ENCODE data around the gene PKMYT1.

PKMYT1 gene

DNA sequence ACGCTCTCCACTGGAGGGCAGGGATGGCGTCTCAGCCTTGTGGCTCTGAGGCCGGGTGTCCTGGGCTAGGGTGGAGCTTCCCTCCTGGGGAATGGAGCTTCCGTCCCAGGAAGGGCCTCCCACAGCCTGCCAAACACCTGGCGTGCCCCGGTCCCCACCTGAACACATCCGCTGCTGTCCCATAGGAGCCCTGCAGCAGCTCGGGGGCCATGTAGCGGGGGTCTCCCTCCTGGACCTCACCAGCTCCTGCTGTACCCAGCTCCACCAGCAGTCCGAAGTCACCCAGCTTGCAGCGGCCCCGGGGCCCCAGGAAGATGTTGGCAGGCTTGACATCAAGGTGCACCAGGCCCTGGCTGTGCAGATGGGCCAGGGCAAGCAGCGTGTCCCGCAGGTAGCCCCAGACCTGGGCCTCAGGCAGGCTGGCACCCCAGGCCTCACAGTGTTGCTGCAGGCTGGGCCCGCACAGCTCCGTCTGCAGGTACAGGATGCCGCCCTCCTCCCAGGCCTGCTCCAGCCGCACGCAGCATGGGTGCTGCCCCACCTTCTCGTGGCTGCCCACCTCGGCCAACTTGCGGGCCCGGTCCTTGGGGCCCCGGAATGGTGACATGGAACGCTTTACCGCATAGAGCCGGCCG, 5.0 kb downstream of the PKMYT1 start:
- DNase-seq (ENCODE audit: insufficient read length, low spot score) (no peak), FAIRE-seq (no peak)

DNA sequence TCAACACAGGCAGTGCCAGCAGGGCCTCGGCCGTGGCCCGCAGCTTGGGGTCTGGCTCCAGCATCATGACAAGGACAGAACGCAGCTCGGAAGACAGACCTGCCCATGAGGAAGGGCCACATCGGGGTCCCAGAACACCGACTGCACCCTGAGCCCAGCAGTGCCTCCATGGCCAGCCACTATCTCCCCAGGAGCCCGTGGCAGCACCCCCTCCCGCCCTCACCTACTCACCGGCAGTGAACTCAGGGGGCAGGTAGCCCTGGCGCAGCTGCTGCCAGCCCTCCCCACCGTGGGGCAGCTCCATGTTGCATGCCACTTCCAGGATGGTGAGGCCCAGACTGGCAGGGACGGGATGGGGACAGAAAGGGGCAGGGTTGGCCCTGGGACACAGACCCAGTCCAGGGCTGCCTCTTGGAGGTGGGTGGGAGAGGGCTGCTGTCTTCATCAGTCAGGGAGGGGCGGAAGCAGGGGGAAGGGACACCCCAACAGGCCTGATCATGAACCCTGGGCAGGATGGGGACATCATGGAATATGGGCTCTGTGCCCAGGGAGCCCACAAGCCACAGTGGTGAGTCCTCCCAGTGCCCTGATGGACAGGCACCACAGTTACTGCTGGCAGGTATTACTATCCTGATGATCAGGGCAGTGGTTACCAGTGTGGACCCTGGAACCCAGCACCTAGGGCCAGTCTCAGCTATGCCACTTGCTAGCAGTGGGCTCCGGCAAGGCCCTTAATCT, 5.8 kb downstream of the PKMYT1 start:
- no peak for FAIRE-seq
- no peak for DNase-seq (ENCODE audit: insufficient read length, low spot score)

DNA sequence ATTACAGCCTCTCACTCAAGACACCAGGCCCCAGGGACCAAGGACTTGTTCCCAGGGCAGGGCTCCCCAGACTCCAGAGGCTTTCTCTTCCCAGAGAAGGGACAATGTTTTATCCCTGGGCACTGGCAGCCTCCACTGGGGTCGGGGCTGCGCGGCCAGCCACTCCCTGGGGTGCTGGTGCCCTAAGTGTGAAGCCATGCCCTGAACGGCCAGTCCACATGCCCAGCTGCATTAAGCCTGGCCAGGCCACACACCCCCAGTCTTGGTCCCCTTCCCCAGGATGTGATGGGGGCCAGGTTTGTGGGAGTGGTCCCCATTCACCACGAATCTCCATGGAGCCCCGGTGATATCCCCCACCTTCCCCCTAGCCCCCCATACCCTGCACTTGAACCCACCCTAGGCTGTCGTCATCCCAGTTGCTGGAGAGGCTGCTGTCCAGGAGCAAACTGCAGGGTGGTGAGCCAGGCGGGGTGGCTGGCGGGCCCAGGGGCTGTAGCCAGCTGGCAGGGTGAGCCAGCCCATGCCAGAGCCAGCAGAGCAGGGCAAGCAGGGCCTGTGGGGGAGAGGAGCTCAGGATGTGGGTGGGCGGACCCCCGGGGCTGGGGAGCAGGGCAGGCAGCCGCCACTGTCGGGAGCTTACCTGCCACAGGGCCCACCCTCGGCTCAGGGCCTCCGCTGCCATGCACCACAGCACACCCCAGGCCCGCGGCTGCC, 6.5 kb downstream of the PKMYT1 start:
- DNase-seq (ENCODE audit: insufficient read length, low spot score) (no peak), FAIRE-seq (no peak)

DNA sequence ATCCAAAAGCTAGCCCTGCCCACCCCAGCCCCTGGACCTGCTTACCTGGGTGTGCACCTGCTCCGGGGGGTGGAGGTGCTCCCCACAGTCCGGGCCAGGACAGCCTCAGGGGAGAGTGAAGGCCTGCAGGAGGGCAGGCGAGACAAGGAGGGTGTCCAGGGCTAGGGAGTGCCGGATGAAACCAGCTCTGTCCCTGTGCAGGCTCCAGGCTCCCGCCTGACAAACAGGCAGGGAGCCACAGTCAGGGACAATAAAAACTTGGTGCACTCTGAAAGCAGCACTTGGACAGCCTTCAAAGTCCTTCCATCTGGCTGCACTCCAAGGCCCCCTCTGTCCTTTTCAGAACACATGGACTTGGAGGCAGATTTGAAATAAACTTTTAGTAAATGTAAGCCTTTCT, 7.2 kb downstream of the PKMYT1 start:
- DNase-seq (ENCODE audit: insufficient read length, low spot score), result no peak
- FAIRE-seq, result no peak

DNA sequence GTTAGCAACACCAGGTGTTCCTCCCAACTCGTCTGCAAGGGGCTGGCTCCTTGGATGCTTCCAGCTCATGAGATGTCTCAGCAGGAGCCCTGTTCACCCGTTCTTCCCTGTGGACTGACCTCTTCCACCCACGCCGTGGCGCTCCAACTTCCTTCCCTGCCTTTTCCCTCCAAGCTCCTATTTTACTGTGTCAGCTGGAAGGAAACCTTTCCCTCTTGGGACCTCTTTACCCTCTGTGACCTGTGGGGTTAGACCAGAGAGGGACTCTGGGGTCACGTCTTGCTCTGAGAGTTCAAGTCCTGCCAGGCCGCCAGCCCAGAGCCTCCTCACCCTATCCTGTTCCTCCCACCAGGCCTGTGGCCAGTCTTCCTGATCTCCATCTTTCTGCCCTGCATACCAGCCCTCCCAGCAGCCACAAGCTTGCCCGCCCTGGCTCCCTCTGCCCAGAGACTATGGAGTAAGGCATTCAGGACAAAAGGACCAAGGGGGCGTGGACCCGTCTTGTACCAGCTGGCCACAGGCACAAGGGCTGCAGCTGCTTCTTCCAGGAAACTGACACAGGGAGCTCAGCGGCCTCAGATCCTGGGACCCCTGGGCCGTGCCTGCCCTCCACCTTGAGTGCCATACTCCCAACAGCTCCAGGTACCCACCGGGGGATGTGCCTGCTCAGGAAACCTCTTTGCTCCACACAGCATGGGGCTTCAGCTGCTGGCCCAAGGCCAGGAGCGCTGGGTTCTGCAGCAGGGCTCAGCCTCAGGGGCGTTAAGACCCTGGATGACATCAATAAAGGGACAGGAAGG, 8.1 kb downstream of the PKMYT1 start:
- no peak for FAIRE-seq
- no peak for DNase-seq (ENCODE audit: insufficient read length, low spot score)

DNA sequence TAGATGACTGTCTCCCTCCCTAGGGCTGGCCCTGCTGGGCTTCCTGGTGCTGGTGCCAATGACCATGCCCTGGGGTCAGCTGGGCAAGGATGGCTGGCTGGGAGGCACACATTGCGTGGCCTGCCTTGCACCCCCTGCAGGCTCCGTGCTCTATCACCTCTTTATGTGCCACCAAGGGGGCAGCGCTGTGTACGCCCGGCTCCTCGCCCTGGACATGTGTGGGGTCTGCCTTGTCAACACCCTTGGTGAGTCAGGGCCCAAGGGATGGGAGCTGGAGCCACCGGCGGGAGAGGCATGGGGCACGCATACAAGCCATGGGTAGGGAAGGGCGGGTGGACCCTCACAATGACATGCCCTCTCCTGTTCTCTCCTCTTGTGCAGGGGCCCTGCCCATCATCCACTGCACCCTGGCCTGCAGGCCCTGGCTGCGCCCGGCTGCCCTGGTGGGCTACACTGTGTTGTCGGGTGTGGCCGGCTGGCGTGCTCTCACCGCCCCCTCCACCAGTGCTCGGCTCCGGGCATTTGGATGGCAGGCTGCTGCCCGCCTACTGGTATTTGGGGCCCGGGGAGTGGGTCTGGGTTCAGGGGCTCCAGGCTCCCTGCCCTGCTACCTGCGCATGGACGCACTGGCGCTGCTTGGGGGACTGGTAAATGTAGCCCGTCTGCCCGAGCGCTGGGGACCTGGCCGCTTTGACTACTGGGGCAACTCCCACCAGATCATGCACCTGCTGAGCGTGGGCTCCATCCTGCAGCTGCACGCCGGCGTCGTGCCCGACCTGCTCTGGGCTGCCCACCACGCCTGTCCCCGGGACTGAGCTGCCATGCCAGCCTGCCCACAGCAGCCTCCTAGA, 8.9 kb downstream of the PKMYT1 start:
- no peak for FAIRE-seq
- DNase-seq (ENCODE audit: insufficient read length, low spot score), result no peak

DNA sequence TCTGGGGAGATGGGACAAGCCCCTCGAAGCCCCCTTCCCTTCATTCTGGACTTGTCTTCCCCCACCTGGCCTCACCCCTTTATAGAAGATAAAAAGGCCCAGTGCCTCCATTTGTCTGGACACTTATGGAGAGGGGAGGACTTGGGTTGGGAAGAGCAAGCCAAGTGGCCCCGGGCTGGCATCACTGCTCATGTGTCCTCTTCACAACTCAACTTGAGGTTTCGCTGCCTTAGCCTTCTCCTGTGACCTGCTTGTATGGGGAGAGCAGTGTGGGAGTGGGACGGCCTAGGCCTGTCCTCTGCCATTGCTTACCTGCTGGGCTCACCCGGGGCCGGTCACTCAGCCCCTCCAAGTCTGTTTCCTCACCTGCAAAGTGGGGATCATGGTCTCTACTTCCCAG, 9.7 kb downstream of the PKMYT1 start:
- FAIRE-seq (no peak), DNase-seq (ENCODE audit: insufficient read length, low spot score) (no peak)

DNA sequence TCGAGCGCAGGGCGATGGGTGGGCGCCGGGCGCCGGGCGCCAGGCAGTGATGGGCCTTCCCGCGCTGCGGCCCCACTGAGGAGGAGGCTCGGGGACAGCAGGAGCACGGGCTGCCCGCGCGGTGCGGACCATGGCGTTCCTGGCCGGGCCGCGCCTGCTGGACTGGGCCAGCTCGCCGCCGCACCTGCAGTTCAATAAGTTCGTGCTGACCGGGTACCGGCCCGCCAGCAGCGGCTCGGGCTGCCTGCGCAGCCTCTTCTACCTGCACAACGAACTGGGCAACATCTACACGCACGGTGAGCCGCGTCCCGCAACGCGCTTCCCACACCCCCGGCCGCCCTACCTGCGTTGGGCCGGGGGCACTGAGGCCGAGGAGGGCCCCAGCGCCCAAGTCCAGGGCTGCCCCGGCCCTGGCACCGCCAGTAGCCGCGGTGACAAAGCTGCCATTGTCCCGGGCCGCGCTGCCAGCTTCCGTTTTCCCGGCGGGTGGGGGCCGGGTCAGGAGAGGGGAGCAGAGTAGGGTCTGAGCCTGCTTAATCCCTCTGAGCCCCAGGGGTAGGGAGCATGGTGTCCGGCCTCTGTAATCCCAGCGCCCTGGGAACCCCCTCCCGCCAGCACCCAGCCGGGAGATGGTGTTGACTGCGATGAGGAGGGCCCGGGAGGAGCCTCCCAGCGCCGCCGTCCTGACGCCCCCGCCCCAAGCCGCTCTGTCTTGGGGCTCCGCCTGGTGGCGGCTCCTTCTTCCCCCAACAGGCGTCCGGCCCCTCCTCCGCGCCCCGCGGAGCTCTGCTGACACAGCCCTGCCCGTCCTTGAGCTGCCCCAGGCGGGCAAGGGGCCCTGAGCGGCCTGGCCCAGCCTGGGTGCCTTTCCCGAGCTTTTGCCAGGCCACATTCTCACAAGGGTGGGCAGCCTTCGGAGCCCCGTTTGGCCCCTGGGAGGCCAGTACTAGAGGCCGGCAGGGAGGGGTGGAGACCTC, 10.4 kb downstream of the PKMYT1 start:
- DNase-seq (ENCODE audit: insufficient read length, low spot score) (peak; percentile 87), FAIRE-seq (peak; percentile 67)

DNA sequence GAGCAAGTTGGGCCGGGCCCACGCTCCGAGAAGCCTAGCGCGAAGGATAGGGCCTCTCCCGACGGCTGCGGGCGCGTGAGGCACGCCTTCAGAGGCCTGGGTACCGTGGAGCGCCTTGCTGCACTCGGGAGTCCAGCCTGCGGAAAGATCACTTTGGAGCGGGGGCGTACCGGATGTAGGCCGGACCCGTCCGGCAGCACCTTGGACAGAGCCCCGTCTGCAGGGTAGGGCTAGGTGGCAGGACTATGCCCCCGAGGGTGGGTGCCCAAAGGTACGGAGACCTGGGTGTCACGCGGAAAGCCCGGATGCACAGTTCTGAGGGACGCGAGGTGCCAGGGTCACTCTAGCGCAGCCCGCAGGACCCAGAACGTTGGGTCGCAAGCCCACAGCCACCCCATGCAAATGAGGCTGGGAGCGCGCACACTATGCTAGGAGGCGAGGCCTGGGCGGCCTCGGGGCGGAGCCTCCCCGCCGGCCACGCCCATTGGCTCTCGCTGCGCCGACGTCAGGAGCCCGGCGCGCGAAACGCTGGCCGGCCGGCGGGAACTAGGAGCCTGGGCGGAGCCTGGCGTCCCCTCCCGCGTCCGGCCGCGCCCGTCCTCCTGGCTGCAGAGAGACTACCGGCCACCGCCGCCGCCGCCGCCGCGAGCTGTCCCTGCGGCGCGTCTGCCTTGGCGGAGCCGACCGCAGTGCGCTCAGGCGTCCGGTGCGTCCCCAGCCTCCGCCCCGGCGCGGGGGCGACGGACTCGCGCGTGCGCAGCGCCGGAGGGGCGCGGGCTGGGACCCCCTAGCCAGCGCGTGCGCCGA, 11.3 kb downstream of the PKMYT1 start, which contains the start of gene PAQR4:
Gene PAQR4 (plus strand): TSS at position 611 of the 807 bp plus-strand sequence. CDS start 327 bp downstream, outside the sequence.
- DNase-seq (ENCODE audit: insufficient read length, low spot score), result peak; percentile 98
- FAIRE-seq, result peak; percentile 93

DNA sequence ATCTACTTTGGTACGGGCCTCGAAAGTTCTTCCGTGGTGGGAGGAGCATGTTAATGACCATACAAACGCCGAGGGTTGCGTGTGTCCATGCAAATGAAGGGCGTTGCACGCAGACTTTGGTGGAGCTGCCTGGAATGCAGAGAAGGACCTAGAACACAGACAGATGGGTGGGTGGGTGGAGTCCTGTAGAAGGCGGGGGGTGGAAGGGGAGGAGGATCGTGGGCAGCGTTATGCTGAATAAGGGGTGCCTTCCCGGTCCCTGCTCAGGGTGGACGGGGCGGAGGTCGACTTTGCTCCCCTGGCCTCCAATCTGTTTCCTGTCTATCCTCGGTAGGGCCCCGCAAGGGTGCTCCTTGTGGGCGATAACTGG, 11.9 kb downstream of the PKMYT1 start:
- FAIRE-seq (no peak), DNase-seq (ENCODE audit: insufficient read length, low spot score) (no peak)

DNA sequence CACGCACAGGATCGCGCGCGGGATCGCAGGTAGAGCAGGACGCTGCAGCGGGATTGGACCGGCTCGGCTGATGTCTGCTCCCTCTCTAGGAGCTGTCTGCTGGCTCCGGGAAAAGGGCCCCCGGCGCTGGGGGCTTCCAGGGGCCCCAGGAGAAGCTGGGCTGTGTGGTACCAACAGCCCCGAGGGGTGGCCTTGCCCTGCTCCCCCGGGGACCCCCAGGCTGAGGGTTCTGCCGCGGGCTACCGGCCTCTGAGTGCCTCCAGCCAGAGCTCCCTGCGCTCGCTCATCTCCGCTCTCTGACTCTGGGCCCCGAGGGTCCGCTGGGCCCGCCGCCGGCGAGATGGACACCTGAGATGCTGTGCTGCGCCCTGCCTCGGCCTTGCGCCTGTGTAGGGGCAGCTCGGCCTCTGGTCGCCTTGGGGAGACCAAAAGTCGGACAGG, 12.5 kb downstream of the PKMYT1 start:
- DNase-seq (ENCODE audit: insufficient read length, low spot score) (no peak), FAIRE-seq (no peak)

DNA sequence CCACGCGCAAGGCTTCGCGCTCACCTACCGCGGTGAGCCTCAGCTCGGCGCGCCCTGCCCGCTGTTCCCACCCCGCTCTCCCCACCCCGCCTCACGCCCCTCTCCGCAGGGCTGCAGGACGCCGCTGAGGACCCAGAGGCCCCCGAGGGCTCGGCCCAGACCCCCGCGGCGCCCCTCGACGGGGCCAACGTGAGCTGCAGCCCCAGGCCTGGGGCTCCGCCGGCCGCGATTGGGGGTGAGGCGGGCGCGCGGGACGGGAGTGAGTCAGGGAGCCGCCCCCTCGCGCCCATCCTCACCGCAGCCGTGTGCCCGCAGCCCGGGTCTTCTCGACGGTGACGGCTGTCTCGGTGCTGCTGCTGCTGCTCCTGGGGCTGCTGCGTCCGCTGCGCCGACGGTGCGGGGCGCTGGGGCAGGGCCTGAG, 13.0 kb downstream of the PKMYT1 start:
- DNase-seq (ENCODE audit: insufficient read length, low spot score), result no peak
- no peak for FAIRE-seq

DNA sequence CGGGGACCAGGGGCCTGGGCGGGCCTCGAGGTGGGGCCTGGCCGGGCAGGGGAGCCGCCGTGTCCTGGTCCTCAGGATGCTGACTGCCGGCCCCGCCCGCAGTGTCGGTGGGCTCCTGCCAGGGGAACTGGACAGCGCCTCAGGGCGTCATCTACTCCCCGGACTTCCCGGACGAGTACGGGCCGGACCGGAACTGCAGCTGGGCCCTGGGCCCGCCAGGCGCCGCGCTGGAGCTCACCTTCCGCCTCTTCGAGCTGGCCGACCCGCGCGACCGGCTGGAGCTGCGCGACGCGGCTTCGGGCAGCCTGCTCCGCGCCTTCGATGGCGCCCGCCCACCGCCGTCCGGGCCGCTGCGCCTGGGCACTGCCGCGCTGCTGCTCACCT, 13.4 kb downstream of the PKMYT1 start:
- FAIRE-seq (no peak), DNase-seq (ENCODE audit: insufficient read length, low spot score) (no peak)

DNA sequence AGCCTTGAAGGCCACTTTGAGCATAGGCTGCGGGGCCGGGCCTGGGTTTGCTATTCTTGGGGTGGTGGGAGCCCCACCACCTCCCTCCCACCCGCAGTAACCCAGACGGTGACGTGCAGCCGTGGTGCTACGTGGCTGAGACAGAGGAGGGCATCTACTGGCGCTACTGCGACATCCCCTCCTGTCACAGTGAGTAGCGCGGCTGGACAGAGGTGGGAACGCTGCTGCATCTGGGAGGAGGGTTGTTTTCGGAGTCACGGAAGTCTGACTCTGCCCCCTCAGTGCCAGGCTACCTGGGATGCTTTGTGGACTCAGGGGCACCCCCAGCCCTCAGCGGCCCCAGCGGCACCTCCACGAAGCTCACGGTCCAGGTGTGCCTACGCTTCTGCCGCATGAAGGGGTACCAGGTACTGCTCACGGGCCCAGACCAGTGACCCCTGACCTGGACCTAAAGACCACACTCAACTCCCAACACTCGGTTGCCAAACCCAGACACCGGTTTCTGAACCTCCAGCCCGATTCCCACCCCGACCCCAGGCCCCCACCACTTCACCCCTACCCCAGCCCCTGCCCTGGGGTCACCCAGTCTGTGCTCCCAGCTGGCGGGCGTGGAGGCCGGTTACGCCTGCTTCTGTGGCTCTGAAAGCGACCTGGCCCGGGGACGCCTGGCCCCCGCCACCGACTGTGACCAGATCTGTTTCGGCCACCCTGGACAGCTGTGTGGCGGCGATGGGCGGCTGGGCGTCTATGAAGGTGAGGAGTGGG, 14.0 kb downstream of the PKMYT1 start:
- FAIRE-seq (no peak), DNase-seq (ENCODE audit: insufficient read length, low spot score) (no peak)

DNA sequence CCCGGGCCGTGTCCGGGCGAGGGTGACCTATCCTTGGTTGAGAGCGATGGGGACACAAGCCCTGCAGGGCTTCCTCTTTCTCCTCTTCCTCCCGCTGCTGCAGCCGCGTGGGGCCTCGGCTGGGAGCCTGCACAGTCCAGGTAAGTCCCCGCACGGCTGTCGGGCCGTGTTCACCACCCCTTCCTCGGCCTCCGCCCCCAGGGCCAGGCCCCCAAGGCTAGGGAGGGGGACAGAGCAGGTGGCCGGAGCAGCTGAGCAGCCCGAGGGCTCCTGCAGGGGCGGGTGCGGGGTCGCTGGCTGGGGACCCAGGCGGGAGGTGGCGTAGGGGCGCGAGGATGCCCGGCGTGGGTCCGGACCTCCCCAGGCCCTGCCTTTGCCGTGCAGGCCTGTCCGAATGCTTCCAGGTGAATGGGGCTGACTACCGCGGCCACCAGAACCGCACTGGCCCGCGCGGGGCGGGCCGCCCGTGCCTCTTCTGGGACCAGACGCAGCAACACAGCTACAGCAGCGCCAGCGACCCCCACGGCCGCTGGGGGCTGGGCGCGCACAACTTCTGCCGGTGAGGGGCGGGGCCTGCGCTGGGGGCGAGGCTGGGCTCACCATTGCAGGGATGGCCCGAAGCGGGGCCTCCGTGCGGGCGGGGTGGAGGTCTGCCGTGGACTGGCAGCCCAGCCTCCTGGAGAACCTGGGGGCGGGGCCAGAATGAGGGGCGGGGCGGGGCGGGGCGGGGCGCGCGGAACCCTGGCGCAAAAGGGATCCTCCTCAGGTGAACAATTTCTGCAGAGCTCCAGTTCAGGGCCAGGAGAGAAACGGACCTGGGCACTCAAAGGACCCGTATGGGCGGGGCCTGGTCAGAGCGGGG, 15.5 kb downstream of the PKMYT1 start:
- FAIRE-seq (no peak), DNase-seq (ENCODE audit: insufficient read length, low spot score) (peak; percentile 73)

DNA sequence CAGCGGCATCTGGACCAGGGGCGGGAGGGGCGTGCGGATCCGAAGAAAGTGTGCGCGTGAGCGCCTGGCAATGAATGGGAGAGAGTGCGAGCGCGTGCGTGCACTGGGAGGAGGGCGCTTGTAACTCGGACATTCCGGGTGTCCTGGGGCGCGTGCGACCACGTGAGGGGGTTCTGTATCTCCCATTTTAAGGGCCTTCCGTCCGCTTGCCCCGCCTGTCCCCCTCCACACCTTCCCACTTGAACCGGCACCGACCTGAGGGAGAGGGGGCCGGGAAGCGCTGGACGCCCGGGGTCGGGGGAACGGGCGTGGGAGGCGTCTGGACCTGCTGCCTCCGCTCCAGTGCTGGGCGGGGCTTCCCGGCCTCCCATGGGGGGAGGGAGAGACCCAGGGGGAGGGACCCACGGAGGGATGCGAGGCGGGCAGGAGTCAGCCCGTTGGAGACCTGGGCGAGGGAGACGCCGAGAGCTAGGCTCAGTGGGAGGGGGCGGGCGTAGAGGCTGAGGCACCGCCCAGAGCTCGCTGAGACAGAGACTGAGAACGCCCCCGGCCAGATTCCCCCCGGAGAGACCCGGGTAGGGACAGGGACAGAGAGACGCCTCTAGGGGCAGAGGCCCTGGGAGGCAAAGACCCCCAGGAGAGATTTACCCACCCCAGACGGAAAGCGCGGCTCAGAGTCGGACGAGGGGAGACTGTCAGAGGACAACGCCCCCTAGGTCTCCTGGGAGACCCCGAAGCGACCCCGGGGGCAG, 16.3 kb downstream of the PKMYT1 start, which contains the start of gene KREMEN2:
Gene KREMEN2 (plus strand): TSS at position 553 of the 752 bp plus-strand sequence. CDS start 246 bp downstream, outside the sequence.
- no peak for DNase-seq (ENCODE audit: insufficient read length, low spot score)

More for the DNA sequence above, 16.3 kb downstream of the PKMYT1 start, which contains the start of gene KREMEN2:
- FAIRE-seq, result no peak

Data from GM19239 (cell line).